GM19468 (cell line): ENCODE data around the gene CDK14.

ENCODE experiments used
- ATAC-seq: cut with Tn5 transposase; IDR thresholded peaks from one replicate; pipeline ENCODE4 v1.9.1; 2021; ENCODE audit warnings: mild to moderate bottlenecking, moderate library complexity, moderate number of reproducible peaks; ENCODE audit not compliant: unreplicated experiment; ENCODE audit errors: extremely low read depth

Gene CDK14

DNA sequence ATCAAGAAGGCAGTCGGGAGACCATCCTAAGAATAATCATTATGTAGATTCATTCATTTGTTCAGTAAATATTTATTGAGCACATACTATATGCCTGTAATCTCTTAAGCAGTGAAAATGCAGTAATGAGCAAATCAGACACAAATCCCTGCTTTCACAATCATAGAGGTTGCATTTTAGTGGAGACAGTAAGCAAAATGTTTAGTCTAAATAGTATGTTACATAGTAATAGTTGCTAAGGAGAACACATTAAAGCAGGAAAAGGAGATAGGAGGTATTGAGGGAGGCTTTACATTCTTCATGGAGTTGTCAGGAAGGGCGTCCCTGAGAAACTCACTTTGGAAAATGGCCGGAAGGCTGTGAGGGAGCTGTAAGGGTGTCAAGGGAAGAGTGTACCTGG lies 79.9 kb downstream of the CDK14 start:
- no peak for ATAC-seq

DNA sequence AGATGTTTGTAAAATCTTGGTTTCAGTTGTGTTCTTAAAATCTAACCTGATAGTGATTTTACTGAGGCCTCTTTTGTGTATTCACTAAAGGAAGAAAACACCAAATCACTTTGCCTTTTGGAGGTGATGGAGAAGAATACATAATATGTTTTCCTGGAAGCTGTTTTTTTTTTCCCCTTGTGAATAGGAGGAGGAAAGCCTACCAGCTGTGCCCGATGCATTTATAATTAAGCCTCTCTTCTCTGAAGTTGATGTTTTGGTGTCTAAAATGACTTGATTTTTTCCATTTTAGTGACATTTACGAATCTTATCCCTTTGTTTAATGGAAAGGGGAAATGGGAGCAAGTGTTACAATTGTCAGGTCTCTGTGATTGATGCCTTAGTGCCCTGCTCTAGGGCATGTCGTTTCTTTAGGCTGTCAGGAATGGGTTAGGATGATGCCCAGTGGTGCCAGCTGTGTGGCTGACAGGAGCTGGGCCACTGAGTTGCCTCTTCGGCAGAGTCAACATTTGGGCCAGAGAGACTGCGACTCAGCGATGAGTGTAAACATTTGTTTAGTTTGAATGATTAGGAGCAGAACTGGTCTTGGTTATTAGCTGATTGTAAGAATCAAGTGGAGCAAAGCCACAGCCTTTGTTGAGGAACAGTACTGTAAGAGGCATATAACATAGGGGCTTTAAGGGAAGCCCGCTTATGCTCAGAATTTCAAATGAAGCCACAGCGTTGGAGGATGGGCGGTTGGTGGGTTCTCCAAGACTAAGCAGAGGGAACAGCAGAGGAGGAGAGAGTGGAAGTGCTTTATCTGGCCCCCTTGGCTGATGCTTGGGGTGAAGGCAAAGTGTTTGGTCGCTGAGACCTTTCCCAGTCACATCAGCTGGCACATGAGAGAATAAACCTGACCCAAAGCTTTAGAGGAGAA lies 81.6 kb downstream of the CDK14 start:
- ATAC-seq, result no peak

DNA sequence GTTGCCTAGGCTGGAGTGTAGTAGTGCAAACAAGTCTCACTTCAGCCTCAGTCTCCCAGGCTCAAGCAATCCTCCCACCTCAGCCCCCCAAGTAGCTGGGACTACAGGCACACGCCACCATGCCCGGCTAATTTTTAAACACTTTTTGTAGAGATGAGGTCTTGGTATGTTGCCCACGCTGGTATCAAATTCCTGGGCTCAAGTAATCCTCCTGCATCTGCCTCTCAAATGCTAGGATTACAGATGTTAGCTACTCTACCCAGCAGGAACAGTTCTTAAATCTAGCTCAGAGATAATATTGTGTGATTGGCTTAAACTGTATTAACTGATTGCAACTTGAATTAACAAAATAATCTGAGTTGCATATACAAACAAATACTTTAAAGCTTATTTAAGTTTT lies 82.9 kb downstream of the CDK14 start:
- no peak for ATAC-seq

DNA sequence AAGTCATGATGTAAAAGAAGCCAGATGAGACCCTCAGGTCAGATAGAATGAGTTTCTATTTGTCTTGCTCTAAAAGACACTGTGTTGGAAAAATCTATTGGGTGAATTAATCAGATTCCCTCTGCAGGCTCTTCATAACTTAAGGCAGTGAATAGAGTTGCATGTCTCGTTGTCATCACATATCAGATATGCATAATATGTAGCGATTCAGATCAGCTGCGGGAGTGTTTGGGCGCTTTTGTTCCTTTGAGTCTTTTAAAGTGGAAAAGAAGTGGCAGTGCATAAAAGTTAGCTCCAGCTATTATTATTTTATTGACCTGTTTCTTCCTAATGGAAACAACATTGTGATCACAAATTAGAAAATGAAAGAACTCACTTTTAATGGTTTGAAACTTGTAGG lies 84.4 kb downstream of the CDK14 start:
- no peak for ATAC-seq

DNA sequence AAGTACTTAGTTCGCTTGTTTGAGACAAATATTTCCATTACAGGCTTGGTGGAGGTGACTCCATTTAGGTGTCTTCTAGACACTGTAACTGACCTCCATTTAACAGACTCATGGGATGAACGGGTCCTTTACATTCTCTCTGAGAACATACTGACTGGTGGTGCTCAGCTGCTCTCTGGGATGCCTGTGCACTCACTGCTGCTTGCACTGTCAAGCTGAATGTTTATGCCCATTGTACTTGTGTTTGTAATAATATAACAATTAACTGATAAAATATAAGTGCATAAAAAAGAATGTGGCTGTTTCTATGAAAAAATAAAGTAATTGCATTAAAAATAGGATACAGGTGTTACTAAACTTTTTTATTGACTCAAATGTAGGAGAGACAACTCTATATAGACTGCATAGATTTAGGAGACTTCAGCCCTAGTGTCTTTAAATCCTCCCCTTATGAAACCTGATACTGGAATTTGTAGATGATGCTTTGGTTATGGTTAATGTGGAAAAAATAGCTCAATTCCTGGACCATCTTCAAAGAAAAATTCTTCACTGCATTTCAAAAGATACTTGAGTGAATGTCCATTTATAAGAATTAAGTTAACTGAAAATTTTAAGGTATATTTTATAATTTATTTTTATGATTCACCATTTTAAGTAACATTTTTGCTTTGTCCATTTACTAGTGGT lies 85.4 kb downstream of the CDK14 start:
- no peak for ATAC-seq

DNA sequence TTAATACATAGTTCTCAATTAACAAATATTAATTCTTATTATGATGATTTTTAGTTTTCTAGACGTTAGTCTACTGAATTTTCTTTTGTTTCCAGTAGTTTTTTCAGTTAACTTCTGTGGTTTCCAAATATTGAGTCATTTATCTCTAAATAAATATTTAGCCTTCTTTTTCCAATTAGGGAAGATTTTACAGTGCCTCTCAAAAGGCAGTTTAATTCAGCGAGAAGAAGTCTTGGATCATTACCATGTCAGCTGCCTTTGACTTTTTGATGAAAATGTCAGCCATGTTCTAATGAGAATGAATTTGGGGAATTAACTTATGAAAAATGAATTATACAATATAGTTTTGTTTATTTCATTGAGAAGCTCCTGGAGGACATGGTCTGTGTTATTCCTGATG lies 90.0 kb downstream of the CDK14 start:
- no peak for ATAC-seq

DNA sequence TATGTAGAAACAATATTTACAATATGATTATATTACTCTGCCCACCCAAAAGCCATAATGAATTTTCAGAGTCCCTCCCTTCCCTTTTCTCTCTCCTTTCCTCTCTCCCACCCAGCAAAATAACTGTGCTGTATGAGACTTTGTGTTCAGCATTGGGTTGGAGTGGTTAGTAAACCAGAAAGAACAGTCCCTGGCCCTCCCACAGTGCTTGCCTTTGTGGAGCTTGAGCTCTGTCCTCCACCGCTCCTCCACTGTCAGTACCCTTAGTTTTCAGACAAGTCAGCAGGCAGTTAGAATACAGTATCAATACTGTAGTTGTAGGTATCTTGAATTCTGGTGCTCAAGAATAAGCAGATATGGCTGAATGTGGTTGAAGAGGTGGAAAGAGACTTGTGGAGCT lies 92.7 kb downstream of the CDK14 start:
- no peak for ATAC-seq

DNA sequence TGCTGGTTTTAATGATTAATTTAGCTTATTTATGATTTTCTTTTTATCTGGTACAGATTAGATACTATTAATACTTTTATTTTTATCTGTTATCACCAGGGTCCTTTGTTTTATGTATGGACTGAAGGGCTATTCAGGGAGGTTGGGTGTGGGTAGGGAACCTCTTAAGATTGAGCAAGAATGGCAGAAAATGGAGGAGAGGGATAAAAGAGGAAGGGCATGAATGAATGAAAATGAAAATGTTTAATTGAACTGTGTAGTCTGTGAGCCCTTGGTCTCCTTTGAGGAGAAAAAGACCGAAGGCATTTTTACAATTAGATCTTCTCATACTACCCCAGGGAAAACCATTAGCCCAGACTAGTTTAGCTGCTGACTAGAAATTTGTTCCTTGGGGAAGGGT lies 93.1 kb downstream of the CDK14 start:
- ATAC-seq, result no peak

DNA sequence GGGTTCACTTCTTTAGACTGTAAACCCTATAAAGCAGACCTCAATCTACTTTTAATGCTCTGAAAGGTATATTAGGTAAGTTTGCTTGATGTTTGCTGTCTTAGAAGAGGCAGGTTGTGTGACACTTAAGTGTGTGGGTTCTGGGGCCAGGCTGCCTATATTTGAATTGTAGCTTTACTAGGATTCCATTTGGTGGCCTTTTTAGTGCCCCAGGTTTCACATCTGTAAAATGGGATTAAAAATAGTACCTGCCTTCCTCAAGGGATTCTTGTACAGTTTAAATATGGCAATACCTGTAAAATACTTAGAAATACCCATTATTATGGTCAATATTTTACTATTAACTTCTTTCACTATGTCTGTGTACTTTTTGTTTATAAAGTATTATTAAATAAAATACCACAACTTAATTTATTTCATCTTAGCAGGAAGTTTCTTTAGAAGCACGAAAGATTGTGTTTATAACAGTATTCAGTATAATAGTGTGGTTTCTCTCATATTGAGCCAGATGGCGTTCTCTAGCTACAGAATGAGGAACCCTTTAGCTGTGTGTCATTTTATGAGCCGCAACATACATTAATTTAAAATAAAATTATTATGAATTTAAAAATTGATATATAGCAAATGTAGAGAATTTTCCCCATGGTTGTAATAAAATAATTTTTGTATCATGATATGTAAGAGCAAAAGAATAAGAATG lies 94.2 kb downstream of the CDK14 start:
- ATAC-seq, result no peak

DNA sequence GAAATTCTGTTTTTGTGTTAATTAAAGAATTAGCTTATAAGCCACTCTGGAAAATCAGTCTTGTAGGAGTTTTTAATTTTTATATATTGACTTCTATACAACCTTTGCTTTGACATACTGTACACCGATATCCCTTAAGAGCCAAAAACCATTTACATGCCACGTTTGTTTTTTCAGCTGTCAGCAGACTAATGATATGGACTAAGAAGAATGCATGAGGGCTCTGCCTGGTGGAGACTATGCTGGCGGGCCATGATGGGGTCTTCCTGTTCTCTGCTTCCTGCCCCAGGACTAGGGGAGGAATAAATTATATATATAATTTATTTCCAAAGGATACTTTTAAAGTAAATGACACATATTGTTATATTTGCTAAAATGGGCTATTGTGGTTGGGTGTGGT lies 96.3 kb downstream of the CDK14 start:
- ATAC-seq, result no peak

DNA sequence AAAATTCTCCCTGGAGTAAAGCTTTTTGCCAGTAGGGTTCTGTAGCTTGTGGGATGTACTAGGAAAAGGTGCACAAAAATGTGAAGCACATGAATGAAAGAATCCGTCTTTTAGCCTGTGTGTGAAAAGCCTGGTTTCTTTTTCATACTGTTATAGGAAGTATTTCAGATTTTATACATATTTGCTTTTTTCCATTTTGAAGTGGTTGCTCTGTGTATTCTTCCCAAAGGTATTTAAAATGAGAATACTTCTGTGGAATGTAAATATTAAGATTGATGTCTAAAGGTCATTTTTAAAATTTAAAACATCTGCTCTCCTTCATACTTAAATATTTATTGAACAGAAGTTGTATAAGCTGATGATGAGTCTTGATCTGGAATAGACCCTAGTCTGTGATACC lies 96.8 kb downstream of the CDK14 start:
- ATAC-seq, result no peak

DNA sequence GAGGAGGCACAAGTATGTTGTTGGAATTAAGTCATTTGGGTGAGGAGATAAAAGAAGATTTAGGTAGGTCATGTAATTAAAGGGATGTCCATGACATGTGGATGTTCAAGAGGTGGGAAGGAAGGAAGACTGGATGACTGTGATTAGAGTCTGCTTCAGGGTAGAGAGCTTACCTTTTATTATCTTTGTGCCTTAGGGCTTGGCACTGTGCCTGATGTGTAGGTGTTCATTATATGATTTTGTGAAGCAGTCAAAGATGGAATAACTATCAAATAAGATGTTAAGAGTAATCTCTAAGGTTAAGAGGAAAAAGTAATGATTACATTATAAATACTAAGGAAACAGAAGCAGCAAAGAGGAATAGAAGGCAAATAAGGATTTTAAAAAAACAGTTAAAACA lies 97.8 kb downstream of the CDK14 start:
- ATAC-seq, result no peak

DNA sequence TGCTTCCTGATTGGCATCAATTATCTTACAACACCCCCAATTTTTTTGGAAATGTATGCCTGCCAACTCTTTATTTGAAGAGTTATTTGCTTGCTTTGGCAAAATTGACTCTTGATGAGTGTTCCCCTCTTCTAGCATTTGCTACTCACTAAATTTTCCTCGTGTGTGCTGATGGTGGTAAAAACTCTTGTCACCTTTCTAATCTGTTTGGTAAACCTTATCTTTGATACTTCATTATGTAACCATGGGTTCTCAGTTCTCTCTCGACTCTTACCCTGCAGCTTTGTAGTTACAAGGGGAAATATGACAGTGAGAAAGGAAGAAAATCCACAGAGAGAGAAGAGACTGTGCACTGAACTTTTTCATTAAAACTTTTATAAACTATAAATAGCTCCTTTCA lies 102.5 kb downstream of the CDK14 start:
- no peak for ATAC-seq

DNA sequence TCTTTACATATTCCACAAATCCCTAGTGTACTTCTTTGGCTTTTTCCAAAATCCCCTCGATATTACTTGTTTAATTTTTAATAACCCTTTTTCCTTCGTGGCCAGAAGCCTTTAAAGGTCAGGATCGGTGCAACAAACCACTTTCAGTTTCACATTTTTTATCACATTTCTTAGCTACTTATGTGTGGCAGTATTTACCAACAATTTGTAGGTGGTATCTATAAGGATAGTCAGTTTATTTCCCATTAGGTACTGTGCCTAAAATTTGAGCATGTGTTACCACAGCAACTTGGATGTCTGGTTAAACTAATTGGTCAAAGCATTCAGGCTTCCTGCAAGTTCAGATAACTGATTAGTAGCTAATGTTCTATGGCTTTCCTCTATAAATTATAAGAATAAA lies 104.9 kb downstream of the CDK14 start:
- peak; percentile 36 for ATAC-seq

DNA sequence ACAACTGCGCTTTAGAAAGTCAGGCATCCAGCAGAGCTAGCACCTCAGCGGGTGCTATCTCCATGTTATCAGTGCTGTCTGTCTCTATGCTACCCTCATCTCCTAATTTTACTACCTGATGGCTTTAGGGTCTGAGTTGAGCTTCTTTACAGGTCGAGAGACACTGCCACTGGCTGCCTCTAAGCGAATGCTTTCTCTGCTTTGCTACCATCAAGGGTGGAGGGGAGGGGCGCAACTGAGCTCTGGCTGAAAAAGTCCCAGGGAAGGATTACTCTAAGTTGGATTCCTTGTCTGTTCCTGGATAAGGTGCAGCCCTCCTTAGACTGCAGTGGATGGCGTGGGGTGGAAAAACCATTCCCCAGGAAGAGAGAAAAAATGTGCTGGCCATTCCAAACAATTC lies 105.7 kb downstream of the CDK14 start:
- no peak for ATAC-seq

DNA sequence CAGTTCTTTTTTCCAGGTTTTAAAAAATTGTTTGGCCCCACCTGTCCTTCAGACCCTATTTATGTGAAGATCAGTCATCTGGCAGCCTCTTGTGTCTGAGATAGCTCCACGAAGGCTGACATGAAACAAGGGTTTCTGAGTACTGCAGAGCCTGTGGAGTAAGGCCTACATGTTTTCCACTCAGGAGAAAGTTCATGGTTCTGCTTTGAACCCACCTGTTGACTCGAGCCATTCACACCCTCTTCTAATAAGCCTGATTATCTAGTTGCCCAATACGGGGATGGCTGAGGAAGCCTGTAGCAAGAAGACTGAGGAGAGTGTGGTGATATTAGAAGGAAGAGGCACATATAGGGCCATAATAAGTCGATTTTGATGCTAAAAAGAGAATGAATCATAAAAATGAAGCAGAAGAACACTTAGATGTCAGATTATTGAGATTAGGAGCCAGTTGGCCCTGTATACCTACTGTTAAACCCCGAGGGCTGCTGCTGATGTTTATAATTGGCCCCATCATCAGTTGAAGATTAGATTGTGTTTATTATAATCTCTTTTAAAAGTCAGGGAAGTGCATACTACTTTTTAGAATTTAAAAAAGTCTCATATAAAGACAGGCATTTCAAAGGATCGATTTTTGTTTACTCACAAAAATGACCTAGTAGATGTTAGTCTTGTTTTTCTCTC lies 109.4 kb downstream of the CDK14 start:
- ATAC-seq, result no peak

DNA sequence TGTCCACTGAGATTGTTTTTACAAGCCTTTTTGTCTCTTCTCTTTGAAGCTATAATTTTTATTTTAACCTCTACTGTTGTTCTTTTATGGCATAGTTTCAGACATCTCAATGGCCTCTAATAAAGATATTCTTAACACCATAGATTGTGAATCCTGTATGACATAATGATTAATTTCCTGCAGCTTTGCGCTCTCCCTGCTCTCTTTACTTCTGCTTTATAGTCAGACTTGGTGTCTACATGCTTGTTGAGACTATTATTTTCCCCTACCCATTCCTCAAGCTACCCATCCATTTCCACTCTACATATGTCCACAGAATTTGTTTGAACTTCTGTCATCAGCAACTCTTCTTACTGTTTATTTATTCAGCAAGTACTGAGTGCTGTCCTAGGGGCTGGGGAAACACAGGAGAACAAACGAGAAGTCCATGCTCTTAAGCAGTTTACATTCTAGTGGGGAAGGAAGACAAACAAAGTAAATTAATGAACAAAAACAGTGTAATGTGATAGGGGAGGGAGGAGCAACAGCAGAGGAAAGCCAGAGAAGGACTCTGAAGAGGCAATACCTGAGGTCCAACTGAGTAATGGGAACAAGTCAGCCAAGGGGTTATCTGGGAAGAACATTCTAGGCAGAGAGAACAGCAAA lies 110.1 kb downstream of the CDK14 start:
- no peak for ATAC-seq

DNA sequence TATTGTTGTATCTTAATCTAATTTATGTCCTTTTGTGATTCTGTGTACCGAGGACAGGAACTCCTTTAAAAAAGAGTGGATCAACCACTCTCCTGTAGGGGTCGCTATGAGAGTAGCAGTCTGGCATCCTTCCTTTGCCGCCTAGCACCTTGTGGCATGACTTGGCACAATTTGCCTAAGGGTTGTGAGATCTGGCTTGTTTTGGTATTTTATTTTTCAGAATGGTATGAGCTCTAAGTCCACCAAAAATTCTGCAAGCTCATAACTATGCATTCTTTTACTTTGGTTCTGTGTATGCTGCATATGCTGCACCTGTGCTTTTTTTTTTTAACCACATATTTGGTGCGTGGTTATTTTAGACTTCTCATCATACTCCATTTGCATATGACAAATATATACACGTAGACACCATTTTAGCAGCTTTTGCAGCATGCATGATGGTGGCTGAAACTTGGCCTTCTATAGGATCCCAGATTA lies 112.8 kb downstream of the CDK14 start:
- peak; percentile 50 for ATAC-seq

DNA sequence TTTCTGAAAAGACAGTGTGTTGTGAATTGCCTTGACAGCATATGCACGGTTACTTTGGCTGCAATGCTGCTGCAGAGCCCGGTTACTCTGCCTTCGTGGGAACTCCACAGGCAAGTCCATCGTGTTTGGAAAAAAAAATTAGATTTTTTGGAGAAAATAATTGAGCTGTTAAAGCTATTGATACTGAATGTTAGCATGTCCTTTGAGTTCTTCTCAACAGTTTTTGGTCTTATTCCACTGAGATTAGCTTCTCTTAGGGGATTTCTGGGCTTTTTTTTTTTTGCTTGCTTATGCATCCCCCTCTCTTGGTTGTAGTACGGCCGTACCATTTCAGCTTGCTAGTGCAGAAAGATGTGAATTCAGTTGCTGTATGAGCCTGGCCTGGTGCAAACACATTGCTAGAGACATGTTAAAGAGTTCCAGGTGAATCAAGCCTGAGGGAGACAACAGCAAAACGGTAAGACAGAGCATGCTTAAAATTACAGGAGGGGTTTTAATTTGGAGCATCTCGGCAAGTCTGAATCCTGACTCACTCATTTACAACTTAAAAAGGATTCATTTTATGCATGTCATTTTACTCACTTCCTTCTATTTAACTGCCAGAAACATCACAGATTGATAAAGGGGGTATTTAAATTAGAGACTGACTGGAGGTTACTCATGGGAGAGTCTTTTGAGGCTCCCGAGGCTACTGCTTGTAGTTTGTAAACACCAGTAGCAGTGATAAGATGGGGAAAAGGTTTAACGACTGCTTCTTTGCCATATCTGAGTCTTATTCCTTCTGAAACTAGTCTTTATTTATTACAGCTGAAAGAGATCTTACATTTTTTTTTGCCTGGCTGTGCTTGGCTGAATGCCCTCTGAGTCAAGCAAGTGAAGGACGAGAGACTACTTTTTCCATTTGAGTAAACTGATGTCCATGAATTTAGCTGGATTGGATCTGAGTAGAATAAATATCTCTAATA lies 113.7 kb downstream of the CDK14 start:
- ATAC-seq, result peak; percentile 25
